Breast epithelium (tissue), 4 donors: Measurements from ENCODE around the gene OR51B2. TPM values are rescaled to one million over a fixed set of nuclear protein-coding genes. Genes with fewer than 3 reads are reported as not detected.

Experiments used
- DNase-seq, 2 donors: peaks; one replicate each; pipeline ENCODE4 v3.0.0-alpha.2; 2019; ENCODE audit warnings: low spot score in 2 of 2
- H3K27ac ChIP-seq, 2 donors: fragments of 200-600 bp; sonication (generic) in 1 of 2; one replicate each; pipeline ENCODE4 v1.5.1; 2016 to 2019; ENCODE audit warnings: mild to moderate bottlenecking in 1 of 2
- H3K27me3 ChIP-seq, 2 donors: fragments of 200-600 bp; sonication (generic) in 1 of 2; one replicate each; pipeline versions ENCODE4 v1.5.1 to v1.6.0; 2017 to 2019; ENCODE audit warnings: control low read depth in 1 of 2, mild to moderate bottlenecking in 1 of 2
- H3K36me3 ChIP-seq: fragments of 200-600 bp; one replicate; pipeline ENCODE4 v1.5.1; 2019
- H3K4me1 ChIP-seq, 2 donors: fragments of 200-600 bp; sonication (generic); one replicate each; pipeline ENCODE4 v1.5.1; 2016 to 2019; ENCODE audit warnings: control low read depth in 1 of 2
- H3K4me3 ChIP-seq, 3 donors: fragments of 200-600 bp; sonication (generic); 1 replicate in 2 of 3; 2 replicates in 1 of 3; pipeline ENCODE4 v1.5.1; 2016 to 2019; ENCODE audit warnings: mild to moderate bottlenecking in 3 of 3, moderate library complexity in 2 of 3
- H3K9me3 ChIP-seq, 2 donors: fragments of 200-600 bp; sonication (generic) in 1 of 2; one replicate each; pipeline ENCODE4 v1.5.1; 2016 to 2019; ENCODE audit warnings: control low read depth in 1 of 2
- CTCF ChIP-seq, 3 donors: fragments of 450-650 bp; IDR thresholded peaks; one replicate each; pipeline ENCODE4 v1.5.1; 2016 to 2017; ENCODE audit warnings: antibody characterized with exemption in 3 of 3, mild to moderate bottlenecking in 3 of 3, moderate library complexity in 3 of 3
- POLR2A ChIP-seq: fragments of 450-650 bp; IDR thresholded peaks from one replicate; pipeline ENCODE4 v1.6.1; 2016; ENCODE audit warnings: antibody characterized with exemption, mild to moderate bottlenecking, moderate library complexity
- POLR2AphosphoS5 ChIP-seq, 3 donors: sonication (generic); formaldehyde crosslinking; IDR thresholded peaks; one replicate each; pipeline ENCODE4 v1.6.1; 2017; ENCODE audit warnings: antibody characterized with exemption in 3 of 3
- intact Hi-C: fragments of 100-400 bp; cut with DNase I; formaldehyde crosslinking; loops from one replicate; pipeline ENCODE4 v1.15.1; 2023; ENCODE audit warnings: low total_unique reads
- total RNA-seq, 3 donors: library from RNA; depleted of rRNA; stranded (reverse); fragments of >200 nt; gene quantifications; one replicate each; pipeline ENCODE4 v1.1.0, GENCODE V29; 2016

The OR51B2 gene
- total RNA-seq, 3 donors from 2014 or later, result 1.6 TPM; not detected in 2

GRCh38 chr11:5307256-5308019 is 16.7 kb downstream of the OR51B2 start:
- Histone ChIP-seq H3K36me3 (no peaks in the 10 kb centered on the region), H3K27ac (no peak overlapping the region), H3K9me3 (no peaks in the 10 kb centered on the region), H3K4me1 (no peaks in the 10 kb centered on the region), H3K27me3 (no peaks in the 10 kb centered on the region), H3K4me3 (no peak overlapping the region)
- intact Hi-C loops, result no loop called here
- TF ChIP-seq POLR2AphosphoS5 (IDR thresholded peaks at IDR 0.05) (no peak), POLR2A (no peak), CTCF (IDR thresholded peaks at IDR 0.05) (no peak)
- no peak for DNase-seq

DNA sequence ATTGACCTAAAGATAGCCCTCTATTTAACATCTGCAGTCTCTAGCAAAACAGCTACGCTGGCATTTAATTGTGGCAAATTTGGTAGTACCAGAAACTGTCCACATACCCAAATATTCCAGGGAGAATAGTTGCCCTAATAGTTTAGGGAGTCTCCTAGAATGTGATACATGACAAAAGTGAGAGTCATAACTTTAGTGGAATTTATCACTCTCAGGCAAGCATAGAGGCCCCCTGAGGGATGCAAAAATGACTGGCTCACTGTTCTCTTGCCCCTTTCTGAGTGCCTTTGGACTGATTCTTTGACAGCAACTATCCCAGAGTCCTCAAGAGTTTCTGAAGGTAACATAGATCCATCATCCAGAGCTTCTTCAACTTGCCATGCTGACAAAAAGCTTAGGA is 20.1 kb downstream of the OR51B2 start:
- H3K36me3 ChIP-seq, result no peaks in the 10 kb centered on the region

DNA sequence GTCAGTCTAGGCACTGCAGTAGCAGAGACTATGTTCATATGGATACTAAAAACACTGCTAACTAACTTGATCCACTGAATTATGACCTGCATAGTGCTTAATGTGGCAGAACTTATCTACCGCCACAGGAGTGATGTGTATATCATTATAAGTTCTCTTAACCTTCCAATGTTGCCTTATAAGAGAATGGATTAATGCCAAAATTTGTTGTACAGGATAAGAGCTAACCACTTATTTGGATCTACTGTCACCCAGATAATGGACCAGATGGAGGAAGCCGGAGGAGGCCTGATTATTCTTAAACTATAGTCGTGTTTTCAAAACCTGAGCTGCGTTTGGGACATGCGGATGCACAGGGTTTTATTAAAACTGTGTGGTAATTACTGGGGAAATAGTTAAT is 20.5 kb downstream of the OR51B2 start:
- Histone ChIP-seq H3K36me3 (no peaks in the 10 kb centered on the region), H3K27me3 (no peaks in the 10 kb centered on the region), H3K4me1 (no peaks in the 10 kb centered on the region), H3K4me3 (no peak overlapping the region), H3K9me3 (no peaks in the 10 kb centered on the region), H3K27ac (no peak overlapping the region)
- TF ChIP-seq POLR2AphosphoS5 (IDR thresholded peaks at IDR 0.05) (no peak), POLR2A (no peak), CTCF (IDR thresholded peaks at IDR 0.05) (no peak)
- intact Hi-C loops, result no loop called here
- no peak for DNase-seq

More for the DNA sequence above, 20.1 kb downstream of the OR51B2 start:
- no peak for TF ChIP-seq POLR2AphosphoS5 (IDR thresholded peaks at IDR 0.05)
- no peak for TF ChIP-seq POLR2A
- TF ChIP-seq CTCF (IDR thresholded peaks at IDR 0.05), result no peak
- no peak overlapping the region for H3K27ac ChIP-seq
- no peaks in the 10 kb centered on the region for H3K4me1 ChIP-seq
- no peaks in the 10 kb centered on the region for H3K27me3 ChIP-seq
- H3K4me3 ChIP-seq, result no peak overlapping the region
- DNase-seq, result no peak
- H3K9me3 ChIP-seq, result no peaks in the 10 kb centered on the region
- intact Hi-C loops, result no loop called here

DNA sequence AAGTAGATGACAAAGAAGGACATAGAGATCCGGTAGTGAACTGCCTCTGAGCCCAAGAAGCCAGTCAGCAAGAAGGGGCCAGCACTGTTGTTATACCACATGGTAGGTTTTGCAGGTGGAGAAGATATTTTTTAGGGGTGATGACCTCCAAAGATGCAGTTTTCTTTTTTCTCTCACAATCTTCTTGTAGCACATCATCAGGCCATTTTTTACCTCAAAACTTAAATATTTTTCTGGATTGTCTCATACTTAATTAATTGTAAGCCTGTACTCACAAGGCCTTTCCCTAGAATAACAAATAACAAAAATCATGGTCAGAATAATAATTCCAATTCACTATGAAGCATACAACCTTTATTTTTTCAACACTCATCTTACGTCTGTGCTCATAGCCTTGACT is 22.3 kb downstream of the OR51B2 start, which contains the start of gene OR51B4:
Gene OR51B4, minus strand, starts transcription at position 101 of the 400 bp plus-strand sequence. Its CDS starts 0 bp downstream, at position 101.
- TF ChIP-seq POLR2AphosphoS5 (IDR thresholded peaks at IDR 0.05) (no peak), POLR2A (no peak), CTCF (IDR thresholded peaks at IDR 0.05) (no peak)
- H3K4me1 ChIP-seq, result no peaks in the 10 kb centered on the region

DNA sequence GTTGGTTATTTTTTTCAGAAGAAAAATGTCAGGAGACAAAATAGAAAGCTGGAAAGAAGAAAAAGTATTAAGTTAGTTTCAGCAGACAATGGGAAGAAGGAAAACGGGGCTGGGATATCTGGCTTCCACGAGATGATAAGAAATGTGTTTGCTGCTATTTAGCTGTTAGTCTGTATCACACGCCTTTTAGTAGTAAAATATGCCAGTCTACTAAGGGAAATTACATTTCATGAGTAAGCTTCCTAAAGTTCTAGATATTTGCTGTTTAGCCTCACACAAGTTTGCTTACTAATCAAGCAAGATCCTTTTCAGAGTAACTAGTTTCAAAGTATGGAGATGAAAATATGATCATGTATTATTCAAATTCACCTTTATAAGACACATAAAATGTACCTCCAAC is 23.8 kb downstream of the OR51B2 start:
- Histone ChIP-seq H3K36me3 (no peaks in the 10 kb centered on the region), H3K9me3 (no peaks in the 10 kb centered on the region), H3K4me3 (no peak overlapping the region), H3K27ac (no peak overlapping the region), H3K4me1 (no peaks in the 10 kb centered on the region), H3K27me3 (no peaks in the 10 kb centered on the region)
- DNase-seq, result no peak
- intact Hi-C loops, result no loop called here
- TF ChIP-seq POLR2AphosphoS5 (IDR thresholded peaks at IDR 0.05) (no peak), POLR2A (no peak)

More for the DNA sequence above, 22.3 kb downstream of the OR51B2 start, which contains the start of gene OR51B4:
- no peak within 1 kb of the TSS for H3K27ac ChIP-seq
- no peaks in the 10 kb centered on the region for H3K36me3 ChIP-seq
- no peaks in the 10 kb centered on the region for H3K27me3 ChIP-seq
- no peak for DNase-seq
- no peak within 1 kb of the TSS for H3K4me3 ChIP-seq
- no peaks in the 10 kb centered on the region for H3K9me3 ChIP-seq
- intact Hi-C loops, result no loop called here
